GM12874 (cell line): ENCODE measurements around the gene PGC.

ENCODE experiments used
- CTCF ChIP-seq: IDR thresholded peaks from 2 replicates; pipeline ENCODE4 v1.5.1; 2011; ENCODE audit warnings: low read depth, mild to moderate bottlenecking, control low read depth, low read length, moderate library complexity; ENCODE audit not compliant: insufficient read depth

The PGC gene

GRCh38 chr6:41713650-41714291 is 33.4 kb downstream of the PGC start:
- TF ChIP-seq CTCF = no peak

- no peak for TF ChIP-seq CTCF
Observed at GRCh38 chr6:41713159-41713649, 34.0 kb downstream of the PGC start.

- no peak for TF ChIP-seq CTCF
Observed at GRCh38 chr6:41712651-41713103, 34.5 kb downstream of the PGC start.

GRCh38 chr6:41711323-41712038 is 35.7 kb downstream of the PGC start:
- TF ChIP-seq CTCF = no peak

GRCh38 chr6:41709375-41709774 is 37.8 kb downstream of the PGC start:
- TF ChIP-seq CTCF = no peak

- TF ChIP-seq CTCF = no peak
Observed at GRCh38 chr6:41708856-41709255, 38.3 kb downstream of the PGC start.

GRCh38 chr6:41707565-41708200 is 39.5 kb downstream of the PGC start:
- no peak for TF ChIP-seq CTCF
